ENCODE results near the gene SEC14L5.

SEC14L5 gene

DNA sequence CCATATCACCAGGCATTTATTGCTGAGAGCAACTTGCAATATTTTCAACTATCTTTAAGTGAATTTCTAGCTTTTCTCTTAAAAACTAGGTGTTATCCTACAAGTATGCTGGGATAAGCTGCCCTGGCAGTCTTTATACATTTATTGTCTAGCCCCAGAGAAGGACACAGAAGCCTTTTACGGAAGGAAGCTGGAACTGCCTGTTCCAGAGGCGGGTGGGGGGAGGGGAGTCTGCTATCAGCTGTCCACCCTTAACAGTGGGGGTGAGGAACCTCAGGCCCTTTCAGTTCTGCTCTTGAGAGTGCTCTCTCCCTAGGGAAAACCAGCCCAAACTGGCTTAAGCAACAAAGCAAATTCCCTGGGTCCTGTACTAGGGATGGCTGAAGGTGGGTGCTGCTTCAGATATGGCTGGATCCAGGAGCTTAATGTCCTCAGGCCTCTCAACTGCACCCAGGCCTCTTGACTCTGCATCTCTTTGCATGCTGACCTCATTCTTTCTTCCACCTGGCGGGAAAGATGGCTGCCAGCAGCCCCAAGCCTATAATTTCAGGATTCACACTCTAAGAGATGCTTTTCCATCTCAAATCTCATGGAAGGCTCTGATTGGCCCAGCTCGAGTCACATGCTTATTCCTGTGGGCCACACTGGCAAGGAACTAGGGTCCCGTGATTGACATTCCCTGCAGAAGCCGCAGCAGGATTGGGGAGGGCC is 59.0 kb downstream of the SEC14L5 start:
- no peak for DNase-seq

DNA sequence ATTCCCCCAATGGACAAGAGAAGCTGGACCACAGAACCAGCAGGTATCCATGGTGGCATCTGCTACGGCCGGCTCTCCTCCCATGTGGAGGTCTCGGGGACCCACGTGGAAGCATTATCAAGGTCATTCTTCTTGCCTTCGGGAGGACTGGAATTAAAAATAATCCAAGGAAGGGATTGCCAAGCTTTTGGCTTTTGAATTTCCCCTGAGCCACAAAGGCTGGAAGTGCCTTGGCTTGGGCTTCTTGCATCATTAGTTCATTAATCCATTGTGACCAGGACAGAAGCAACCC is 59.5 kb downstream of the SEC14L5 start:
- no peak for DNase-seq

DNA sequence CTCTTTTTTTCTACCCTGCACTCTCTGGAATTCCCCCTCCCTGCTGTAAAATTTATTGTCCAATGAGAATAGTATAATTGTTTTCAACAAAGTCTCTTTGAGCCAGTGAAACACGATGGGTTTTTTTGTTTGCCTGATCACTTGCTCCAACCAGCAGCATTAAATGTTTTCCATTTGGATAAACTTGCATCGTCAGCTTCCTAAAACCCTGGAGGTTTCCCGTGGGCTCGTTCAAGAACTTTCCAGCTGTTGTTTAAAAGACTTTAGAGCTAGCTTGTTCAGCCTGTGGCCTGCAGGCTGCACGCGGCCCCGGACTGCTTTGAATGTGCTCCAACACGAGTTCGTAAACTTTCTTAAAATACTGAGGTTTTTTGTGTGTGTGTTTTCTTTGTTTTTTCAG is 60.7 kb downstream of the SEC14L5 start:
- peak; percentile 71 for DNase-seq

DNA sequence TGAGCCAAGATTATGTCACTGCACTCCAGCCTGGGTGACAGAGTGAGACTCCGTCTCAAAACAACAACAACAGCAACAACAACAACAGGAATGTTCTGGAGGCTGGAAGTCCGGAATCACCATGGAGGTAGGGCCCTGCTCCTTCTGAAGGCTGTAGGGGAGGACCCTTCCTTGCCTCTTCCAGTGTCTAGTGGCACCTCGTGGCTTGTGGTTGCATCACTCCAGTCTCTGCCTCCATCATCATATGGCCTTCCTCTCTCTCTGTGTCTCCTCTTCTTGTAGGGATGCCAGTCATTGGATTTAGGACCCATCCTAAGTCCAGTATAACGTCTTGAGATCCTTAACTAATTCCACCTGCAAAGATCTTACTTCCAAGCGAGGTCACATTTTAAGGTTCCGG is 61.6 kb downstream of the SEC14L5 start:
- no peak for DNase-seq

DNA sequence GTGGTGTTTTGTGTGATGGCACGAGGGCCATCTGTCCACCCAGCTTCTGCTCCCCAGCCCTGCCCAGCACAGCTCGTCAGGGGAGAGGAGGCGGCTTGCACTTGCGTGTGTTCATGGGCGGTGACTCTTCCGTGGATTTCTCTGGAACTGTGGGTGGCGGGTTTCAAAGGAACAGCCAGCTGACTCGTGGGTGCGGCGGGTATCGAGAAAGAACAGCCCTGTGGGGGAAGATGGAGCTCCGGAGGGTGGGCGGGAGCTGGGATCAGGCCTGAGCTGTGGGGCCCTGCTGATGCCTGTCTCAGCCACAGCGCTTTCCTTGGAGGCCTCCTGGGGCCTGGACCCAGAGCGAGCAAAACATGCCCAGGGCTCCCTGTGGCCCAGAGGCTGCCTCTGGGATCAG is 62.4 kb downstream of the SEC14L5 start:
- DNase-seq = no peak

DNA sequence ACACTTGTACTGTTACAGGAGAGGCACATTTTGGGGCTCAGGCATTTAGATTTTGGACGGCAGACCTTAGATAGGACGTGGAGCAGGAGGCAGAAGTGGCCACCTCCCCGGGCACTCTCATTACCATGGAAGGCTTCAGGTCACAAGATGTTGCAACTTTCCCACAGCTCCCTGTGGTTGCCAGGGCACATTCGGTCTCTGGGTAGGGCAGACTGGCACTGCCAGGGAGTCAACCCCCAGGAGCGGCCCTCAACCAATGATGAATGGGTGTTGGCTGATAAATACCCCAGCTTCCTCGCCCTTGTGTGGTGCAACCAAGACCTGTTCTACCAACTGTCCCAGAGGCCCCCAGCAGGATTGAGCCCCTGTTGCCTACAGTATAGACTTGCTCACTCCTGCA is 64.4 kb downstream of the SEC14L5 start:
- no peak for DNase-seq

DNA sequence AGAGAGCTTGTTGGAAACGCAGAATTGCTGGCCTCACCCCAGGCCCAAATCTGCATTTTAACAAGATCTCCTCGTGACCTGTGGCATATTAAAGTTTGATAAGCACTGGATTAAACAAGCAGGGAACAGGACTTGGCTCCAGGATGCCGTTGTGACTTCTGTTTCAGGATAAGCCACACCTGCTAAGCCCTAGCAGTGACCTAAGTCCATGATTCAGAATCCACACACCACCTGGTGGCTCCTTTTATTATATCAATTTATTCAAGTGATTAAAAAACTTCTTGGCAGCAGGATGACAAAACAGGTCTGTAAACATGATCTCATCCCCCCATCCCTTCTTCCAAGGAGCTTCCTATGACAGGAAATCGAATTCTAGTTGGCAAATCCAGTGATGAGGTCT is 66.5 kb downstream of the SEC14L5 start:
- DNase-seq = no peak

DNA sequence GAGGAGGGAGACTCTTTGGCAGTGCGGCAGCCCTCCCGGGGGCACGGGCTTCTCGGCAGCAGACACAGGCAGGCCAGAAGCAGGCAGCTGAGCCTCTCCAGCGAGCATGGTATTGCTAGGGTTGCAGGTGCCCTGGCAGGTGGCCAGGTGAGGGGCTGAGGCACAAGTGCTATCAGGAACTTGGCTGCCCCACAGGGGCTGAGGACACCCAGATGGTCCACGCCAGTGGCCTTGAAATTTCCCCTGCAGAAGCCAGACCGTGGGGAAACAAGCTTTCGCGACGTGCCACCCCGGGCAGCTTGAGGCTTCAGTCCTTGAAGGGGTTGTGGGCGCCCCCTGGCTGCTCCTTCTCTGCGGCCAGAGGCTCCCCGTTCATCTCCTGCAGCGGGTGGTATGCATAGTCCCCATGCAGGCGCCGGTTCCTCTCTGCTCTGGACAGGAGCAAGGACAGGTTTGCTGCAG is 67.1 kb downstream of the SEC14L5 start:
- no peak for DNase-seq

DNA sequence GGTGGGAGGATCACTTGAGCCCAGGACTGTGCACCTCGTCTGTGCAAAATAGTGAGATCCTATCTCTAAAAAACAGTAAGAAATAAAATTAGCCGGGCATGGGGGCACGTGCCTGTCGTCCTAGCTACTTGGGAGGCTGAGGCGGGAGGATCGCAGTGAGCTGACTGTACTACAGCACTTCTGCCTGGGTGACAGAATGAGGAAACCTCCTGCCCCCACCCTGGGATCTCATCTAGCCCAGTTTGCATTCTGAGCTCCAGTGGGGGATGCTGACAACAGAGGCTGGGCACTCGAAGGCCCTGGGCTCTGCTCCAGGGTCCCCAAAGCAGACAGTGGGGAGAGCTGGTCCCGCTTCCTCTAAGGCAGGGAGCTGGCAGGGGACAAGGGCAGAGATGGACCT is 68.5 kb downstream of the SEC14L5 start:
- no peak for DNase-seq

DNA sequence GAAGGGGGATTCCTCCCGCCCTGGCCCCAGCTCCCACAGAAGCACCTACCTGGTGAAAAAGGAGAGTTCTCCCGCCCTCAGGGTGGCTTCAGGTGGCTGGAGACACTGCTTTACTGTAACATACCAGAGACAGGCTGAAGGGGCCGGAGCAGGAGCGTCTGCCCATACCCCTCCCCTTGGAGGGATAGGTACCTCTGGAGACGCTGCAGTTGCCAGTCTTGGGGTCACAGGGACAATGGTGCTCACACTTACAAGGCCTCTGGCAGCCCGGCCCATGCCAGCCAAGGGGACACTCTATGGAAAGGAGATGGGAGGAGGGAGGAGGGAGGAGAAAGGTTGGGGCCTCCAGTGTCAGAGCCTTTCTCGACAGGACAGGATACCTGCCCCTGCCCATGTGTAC is 69.0 kb downstream of the SEC14L5 start:
- DNase-seq = no peak

DNA sequence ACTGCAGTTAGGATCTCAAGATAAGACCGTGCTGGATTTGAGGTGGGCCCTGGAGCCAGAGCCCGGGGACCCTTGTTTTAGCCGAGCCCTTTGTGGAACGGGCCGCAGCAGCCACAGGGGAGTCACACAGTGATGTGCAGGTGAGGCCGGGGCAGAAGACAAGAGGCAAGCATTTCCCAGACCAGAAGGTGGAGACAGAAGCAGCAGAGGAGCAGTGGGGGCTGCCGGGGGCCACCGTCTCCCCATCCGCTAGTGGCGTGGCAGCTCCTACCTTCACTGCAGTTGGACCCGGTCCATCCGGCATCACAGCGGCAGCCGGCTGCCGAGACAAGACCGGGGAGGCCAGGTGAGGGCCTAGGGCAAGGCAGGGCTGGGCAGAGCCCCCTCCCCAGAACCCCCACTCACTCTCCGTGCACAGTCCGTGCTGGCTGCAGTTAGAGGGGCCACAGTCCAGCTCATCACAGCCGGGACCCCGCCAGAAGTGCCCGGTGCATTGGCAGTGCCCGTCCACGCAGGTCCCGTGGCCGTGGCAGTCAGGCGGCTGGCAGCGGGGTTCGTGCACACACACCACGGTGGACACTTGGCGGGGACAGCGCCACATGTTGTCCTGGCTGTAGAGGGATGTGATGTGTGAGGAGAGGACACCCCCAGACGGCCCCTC is 69.6 kb downstream of the SEC14L5 start:
- no peak for DNase-seq

DNA sequence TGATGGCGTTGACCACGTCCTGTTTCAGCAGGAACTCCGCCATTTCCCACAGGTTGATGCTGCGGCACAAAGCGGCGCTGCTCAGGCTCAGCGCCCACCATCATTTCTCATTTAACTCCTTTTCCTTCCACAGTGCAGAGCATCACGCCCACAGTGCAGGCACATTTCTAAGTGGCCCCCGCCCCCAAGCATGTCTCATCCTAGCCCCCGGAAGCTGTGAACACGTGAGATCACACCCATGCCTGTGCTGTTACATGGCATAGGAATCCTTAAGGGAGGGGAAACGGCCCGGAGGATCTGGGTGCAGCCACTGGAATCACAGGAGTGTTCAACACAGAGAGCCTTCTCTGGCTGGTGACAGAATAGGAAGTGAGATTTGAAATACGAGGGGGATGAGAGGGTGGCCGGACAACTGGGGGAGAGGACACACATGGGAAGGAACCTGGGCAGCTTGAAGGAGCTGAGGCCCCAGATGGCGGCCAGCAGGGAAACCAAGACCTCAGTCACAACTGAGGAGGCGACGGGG is 70.9 kb downstream of the SEC14L5 start:
- DNase-seq = no peak

DNA sequence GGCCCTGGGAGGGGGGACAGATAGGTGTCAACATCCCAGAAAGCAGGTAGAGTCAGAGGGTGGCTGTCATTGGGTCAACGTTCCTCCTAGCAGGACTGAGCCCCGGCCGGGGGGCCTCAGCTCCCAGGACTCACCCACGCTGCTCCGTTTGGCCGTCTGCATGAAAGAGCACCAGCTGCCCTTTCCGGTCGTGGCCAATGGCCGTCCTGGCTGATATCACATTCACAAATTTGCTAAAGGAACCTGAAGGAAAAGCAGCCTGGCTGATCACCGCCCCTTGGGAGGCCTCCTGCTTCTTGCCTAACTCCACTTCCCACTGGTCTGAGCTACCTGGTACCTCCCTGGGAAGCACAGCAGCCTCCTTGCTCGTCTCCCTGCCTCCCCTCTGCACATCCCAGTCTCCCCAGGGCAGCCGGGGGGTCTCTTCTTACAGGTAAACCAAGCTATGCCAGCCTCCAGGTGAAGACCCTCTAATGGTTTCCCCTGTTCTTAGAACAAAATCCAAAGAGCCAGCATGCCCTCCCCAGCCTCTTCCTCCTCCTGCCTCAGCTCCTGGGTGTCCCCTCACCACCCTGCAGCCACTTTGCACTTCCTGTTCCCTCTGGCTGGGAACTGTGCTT is 72.2 kb downstream of the SEC14L5 start:
- no peak for DNase-seq

DNA sequence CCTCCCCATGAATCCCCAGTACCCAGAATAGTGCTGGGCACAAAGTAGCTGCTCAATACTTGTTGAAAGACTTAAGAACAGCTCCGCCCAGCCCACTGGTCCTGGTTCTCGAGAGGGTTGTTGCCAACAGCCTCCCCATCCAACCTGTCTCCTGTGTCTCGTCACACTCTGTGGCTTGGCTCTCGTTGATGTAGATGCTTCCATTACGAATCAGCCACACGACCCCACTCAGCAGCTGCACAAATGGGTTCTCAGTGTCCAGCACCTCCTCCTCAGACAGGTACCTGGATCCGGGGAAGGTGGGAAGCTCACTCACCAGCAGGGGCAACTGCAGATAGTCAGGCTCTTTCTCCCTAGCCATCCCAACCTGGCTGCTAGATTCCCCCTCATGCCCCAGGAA is 73.5 kb downstream of the SEC14L5 start:
- no peak for DNase-seq

DNA sequence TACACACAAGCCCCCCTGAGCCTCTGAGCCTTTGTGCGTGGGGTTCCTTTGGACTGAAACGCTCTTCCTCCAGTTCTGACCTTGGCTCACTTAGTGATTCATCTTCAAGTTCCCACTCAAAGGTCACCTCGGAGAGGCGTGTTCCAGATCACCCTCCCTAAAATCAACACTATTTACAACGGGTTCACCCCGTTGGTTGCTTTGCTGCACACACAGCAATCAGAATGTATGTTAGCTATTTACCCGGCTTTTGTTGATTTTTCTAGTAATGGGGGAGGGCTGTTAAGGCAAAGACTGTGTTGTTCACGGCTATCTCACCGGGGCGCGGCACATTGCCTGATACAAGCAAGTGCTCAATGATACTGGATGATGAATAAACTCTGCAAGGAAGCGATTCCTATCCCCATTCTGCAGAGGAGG is 74.6 kb downstream of the SEC14L5 start:
- peak; percentile 7 for DNase-seq

DNA sequence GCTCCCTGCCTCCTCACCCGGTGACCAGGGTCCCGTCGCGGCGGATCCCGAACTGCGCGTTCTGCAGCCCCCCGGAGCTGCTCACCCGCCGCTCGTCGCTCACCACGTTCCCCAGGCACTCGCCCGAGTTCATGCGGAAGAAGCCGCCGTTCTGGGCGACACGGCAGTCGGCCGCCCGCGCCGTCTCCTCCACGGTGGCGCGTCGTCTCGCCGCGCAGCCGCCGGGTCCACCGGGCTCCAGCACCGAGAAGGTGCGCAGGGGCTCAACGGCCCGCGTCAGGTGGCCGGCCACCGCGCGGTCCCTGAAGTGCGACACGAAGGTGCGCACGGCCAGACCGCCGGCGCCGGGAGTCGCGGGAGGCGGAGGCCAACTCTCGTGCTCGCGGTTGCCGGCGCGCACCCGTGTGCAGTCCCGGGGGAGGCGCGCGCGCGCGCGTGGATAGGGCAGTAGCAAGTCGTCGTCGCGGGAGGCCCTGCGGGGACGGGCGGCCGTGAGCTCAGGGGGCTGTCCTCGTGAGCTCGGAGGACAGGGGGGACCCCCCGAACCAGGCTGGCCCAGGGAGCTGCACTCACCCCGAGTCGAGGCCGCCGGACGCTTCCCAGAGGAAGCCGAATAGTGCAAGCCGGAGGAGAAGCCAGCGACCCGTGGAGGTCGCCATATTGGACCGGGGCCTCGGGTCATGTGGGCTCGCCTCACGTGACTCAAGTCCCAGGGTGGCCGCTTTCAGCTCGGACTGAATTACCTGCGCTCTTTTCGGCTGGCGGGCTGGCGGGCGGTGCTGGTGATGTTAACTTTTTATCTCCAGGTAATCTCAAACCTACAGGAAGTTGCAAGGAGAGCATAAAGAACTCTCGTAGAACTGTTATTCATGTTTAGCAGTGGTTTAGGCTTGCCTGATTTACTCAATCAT is 75.4 kb downstream of the SEC14L5 start, which contains the start of gene NAGPA:
Gene NAGPA (minus strand): TSS at position 680 of the 911 bp plus-strand sequence. CDS start 21 bp downstream, at position 659.
- peak; percentile 94 for DNase-seq

DNA sequence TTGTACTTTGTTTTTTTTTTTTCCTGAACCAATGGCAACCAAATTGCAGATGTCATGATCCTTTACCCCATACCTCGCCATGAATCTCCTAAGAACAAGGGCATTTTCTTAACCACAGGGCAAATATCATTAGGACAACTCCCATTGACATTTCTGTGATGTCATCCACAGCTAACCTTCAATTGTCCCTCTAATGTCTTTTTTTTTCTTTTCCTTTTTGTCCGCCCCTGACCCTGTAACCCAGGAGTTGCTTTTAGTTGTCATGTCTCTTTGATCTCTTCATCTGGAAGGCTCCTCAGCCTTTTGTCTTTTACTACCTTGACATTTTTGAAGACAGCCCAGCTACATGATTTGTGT is 76.0 kb downstream of the SEC14L5 start:
- no peak for DNase-seq

DNA sequence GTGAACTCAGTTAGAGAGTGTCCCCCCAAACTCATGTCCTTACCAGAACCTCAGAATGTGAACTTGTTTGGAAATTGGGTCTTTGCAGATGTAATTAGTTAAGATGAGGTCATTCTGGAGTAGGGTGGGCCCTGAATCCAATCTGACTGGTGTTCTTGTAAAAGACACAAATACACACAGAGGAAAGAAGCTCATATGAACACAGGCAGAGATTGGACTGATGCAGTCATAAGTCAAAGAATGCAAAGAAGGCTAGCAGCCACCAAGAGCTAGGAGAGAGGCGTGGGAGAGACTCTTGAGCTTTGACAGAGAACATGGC is 77.7 kb downstream of the SEC14L5 start:
- DNase-seq = no peak

DNA sequence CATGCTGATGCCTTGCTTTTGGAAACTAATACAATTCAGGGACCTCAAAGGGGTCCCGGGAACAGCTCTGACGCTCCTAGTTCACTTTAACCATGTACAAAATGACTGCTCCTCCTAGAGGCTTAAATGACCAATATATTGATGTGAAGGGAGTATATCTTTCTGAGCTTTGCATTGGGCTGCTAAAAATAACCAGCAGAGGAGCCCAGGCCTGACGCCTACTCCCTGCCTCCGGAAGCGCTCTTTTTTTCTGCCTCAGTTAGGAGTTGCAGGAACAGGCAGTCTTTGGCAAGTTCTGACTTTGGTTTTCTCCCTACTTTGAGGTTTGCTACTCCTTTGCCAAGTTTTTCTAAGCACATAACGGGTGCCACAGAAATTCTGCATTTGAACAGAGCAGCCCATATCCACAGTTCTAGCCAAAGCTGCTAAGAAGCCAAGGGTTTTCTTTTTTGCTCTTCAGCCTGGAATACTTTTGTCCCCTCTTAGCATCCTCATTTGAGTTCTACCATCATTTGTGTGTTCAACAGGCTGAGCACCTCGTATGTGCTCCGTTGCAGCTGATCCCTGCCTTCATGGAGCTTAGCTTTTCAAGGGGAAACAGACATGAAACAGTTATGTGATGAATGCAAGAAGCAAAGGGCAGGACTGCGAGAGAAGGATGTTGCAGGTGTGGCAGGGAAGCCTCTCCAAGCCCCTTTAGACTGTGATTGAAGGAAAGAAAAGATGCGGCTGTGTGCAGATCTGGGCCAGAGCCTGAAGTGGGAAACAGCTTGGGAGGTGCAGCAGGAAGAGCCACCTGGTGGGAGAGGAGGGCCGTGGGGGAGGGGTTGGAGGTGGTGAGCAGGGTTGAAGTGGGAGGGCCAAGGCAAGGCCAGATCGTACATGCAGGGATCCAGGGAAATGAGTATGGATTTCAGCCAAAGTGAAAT is 78.4 kb downstream of the SEC14L5 start:
- DNase-seq = no peak

DNA sequence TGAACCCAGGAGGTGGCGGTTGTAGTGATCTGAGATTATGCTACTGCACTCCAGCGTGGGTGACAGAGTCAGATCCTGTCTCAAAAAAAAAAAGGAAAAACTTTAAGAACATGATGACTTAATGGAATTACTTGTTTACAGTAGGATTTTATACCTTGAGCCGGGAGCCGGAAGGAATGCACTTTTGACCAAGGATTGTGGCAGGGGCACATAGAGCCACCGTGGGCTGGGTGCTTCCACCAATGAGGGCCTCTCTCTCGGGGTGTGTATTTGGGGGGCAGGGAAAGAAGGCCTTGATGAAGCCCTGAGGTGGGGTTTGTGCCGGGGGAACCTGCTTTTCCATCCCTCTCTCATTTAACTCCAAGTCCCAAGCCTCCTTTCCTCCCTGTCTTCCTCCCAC is 82.3 kb downstream of the SEC14L5 start:
- DNase-seq = no peak

DNA sequence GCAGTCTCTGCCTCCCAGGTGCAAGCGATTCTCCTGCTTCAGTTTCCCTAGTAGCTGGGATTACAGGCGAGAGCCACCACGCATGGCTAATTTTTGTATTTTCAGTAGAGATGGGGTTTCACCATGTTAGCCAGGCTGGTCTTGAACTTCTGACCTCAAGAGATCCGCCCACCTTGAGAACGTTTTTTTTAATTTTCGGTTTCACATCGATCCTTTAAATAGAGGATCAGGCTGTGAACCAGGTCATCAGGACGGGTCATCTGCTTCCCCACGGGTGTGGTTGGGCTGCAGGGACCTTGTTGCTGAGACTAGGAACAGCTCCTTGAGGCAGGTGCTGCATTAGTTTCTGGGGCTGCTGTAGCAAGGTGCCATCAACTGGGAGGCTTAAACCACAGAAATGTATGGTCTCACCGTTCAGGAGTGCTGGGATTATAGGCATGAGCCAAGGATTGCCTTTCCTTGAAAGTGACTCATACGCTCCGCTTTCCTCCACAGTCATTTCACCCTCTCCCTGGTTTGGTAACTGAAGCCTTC is 83.5 kb downstream of the SEC14L5 start:
- DNase-seq = no peak
